ENCODE results near the gene B3GNT9.

The B3GNT9 gene, protein sequence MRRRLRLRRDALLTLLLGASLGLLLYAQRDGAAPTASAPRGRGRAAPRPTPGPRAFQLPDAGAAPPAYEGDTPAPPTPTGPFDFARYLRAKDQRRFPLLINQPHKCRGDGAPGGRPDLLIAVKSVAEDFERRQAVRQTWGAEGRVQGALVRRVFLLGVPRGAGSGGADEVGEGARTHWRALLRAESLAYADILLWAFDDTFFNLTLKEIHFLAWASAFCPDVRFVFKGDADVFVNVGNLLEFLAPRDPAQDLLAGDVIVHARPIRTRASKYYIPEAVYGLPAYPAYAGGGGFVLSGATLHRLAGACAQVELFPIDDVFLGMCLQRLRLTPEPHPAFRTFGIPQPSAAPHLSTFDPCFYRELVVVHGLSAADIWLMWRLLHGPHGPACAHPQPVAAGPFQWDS

DNA sequence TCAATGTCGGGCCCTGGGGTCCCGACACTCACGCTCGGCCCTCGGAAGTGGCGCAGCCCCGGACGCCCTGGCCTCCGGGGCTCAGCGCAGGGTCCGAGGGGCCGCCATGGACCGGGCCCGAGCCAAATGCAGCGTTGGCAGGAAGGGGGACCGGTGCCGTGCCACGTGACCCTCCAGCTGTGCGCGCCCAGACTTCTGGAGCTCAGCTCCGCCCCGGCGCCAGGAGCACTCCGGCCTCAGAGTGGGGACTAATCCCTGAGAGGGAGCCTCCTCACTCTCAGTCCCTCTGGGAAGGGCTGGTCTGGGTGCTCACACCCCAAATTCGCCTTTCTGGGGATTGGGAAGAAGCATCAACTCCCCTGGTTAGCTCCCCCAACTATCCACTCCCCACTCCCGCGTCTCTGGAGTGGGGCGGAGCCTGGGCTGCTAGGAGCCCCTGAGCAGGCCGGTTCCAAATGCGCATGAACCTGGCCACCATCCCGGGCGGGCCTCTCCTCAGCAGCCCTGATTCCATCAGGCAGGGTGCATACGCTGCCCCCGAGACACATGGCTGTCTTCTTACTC is at the start of gene B3GNT9:
Gene B3GNT9, minus strand, starts transcription at position 166 of the 564 bp plus-strand sequence. CDS start 513 bp downstream, outside the sequence.
- no peak for DNase-seq

DNA sequence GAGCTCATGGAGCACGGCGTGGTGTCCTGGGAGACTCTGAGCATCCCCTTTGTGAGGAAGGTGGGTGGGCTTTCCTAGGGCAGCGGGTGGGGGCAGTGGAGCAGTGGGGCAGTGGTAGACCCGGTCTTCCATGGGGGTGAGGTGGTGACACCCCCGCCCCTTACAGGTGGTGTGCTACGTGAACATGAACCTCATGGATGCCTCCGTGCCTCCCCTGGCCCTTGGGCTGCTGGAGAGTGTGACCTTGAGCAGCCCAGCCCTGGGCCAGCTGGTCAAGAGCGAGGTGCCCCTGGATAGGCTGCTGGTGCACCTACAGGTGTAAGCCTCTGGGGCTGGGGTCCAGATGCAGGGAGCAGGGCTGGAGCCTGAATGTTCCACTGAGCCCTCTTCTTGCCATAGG is 49.7 kb upstream of the B3GNT9 start:
- no peak for DNase-seq

DNA sequence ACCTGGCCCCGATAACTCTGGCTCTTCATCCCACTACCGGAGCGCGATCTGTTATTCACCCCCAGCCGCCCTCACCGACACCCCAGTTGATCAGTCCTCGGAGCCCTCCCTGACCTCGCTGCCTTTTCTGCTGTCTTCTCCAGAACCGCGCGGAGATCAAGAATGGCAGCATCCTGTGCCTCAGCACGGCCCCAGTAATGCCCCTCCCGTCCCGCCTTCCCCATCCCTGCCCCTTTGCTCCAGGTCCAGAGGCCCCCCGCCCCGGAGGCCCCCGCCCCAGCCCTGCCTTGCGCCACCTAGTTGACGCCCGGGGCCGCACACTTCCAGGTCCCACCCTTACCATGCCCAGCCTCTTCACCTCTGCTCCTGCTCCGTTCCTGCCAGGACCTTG is 49.0 kb upstream of the B3GNT9 start:
- no peak for DNase-seq

DNA sequence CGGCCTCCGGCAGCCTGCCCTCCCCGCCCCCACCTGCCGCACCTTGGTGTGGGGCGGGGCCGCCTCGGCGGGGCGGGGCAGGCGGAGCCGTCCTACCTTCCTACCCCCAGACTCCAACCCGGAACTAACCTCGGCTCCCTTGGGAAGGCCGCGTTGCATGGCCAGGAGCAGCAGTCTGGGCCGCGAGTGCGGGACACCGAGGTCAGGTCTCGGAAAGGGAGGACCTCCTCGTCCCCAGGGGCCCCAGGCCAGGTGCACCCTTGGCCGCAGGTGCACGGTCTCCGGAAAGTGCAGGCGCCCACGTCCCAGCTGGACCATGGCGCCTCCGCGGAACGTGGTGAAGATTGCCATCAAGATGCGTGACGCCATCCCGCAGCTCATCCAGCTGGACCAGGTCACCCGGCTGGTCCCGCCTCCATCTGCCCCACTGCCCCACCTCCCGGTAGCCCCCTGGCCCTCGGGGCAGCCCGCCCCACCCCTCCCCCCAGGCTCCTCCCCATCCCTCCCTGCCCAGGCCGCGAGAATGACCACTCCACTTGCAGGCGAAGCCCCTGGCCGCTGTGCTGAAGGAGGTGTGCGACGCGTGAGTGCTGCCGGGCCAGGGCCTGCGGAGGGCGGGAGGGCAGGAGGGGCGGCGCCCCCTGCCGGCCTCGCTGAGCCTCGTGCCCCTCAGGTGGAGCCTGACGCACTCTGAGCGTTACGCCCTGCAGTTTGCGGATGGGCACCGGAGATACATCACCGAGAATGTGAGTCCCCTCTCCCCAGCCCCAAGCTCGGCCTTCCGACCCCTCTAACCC is 48.4 kb upstream of the B3GNT9 start, which contains the start of gene ELMO3:
Gene ELMO3, plus strand, starts transcription at position 121 of the 797 bp plus-strand sequence. Its CDS starts 196 bp downstream, at position 317.
- peak in 1 of 2 experiments; percentile 39 for DNase-seq

DNA sequence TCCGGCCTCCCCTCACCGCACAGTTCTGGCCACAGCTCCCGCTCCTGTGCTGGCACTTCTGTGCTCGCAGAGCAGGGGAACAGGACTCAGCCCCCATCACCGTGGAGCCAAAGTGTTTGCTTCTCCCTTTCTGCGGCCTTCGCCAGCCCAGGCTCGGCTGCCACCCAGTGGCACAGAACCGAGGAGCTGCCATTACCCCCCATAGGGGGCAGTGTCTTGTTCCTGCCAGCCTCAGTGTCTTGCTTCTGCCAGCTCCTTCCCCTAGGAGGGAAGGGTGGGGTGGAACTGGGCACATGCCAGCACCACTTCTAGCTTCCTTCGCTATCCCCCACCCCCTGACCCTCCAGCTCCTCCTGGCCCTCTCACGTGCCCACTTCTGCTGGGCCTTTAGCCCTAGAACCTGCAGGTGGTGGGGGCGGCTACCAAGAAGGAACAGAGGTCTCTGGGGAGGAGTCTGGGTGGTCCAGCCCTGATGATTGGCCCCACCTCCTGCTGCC is 47.5 kb upstream of the B3GNT9 start:
- no peak for DNase-seq

DNA sequence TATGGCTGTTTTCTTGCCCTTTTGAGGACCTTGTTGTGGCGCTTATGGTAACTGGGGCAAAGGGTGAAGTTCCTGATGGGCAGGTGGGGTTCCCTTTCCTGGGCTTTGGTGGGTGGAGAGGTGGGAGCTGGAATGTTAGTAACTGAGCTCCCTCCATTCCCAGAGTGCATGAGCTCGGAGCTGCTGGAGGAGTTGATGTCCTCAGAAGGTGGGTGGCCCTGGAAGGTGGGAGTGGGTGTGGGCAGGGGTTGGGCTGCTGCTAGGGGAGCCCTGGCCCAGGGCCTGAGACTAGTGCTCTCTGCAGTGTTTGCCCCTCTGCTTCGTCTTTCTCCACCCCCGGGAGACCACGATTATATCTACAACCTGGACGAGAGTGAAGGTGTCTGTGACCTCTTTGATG is 46.9 kb upstream of the B3GNT9 start:
- no peak for DNase-seq

DNA sequence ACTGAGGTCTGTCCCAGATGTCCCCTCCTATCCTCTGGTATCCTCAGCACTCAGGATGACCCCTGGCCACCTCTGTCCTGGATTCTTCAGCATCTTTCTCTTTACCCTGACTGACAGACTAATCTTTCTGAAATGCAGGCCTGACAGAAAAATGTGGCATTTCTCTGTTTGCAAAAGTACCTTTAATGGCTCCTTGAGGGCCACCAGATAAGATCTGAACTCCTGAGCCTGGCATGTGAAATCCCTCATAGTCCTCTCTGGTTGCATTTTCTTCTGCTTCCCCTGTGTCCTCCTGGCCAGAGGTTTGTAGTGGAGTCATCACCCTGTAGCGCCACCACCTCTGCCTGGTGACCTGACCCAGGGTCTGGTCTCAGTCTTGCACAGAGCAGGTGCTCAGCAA is 46.1 kb upstream of the B3GNT9 start:
- DNase-seq = no peak

DNA sequence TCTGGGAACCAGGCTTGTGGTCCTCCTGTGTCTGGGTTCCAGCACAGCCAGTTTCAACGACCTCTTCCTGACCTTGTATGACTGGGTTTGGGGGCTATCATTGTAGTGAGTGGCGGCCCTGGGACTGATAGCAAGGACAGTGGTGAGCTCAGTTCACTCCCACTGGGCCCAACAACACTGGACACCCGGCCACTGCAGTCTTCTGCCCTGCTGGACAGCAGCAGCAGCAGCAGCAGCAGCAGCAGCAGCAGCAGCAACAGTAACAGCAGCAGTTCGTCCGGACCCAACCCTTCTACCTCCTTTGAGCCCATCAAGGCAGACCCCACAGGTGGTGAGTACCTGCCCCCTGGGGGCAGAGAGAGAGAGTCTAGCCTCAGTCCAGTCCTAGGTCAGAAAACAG is 44.9 kb upstream of the B3GNT9 start:
- DNase-seq = no peak

DNA sequence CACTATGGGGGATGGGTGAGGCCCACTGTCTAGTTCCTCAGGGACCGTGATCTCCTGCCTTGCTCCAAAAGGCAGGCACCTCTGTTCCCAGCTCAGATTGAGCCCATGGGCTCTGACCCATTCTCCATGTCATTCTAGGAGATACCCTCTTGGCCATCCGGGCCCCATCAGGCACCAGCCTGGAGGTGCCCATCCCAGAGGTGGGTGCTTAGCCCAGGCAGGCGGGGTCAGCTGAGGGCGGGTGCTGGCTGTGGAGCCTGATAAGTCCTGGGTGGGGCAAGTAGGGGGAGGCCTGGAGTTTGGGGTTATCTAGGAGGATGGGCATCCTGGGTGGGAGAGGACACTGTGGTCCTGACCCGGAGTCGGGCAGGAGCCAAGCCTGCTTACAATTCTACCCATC is 43.5 kb upstream of the B3GNT9 start:
- no peak for DNase-seq

DNA sequence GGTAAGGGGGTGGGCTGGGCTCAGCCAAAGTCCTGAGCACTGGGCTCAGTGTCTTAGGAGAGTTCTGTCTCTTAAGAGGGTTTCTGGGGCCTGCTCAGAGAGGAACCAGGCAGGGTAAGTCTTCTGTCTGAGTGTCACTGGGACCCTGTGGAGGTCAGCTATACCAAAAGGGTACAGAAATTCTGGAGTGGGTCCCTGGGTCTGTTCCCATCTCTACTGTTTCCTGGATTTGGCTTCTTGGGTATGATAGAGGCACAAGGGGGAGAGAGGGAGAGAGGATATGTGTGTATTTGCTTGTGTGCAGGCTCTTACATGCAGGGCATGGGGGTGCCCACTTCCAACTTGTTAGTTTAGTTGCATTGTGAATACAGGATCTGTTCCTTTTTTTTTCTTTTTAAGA is 42.7 kb upstream of the B3GNT9 start:
- DNase-seq = no peak

DNA sequence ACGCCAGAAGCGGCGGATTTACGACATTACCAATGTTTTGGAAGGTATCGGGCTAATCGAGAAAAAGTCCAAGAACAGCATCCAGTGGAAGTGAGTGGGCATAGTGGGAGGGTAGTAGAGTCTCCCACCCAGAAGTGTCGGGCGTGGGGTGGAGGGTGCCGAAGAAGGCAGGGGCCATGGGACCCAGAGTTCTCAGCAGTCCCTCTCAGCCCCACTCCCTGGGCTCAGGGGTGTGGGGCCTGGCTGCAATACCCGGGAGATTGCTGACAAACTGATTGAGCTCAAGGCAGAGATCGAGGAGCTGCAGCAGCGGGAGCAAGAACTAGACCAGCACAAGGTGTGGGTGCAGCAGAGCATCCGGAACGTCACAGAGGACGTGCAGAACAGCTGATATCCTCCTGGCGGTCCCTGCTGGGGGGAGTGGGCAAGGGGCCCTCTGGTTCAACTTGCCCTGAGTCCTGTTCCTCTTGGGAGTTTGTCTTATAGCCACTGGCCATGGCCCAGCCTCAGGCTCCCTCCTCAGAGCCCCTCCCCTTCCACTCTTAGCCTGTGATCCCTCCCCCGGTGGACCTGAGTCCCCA is 42.1 kb upstream of the B3GNT9 start:
- DNase-seq = no peak

DNA sequence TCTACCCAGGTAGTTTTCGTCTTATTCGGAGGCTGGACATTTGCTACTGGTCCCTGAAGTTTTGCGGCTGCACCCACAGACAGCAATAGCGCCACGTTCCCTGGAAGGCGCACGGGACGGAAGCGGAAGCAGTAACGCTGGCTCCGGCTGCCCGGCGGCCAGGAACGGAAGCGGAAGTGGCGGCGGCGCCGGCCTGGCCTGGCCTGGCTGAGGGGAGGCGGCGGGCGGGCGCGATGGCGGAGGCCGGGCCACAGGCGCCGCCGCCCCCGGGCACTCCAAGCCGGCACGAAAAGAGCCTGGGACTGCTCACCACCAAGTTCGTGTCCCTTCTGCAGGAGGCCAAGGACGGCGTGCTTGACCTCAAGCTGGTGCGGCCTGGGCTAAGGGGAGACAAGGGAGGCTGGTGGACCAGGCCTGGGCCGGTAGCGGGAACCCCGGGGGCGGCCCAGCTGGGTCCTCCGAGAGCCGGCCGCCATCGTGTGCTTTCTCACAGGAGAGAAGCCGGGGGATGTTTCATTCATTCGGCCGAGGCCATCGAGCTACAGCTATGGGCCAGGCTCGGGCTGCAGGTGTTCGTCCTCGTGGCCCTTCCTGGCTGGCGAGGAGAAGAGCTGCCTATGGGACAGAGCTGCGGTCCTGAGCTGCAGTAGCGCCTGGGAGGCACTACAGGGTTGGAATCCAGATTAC is 41.3 kb upstream of the B3GNT9 start, which contains the start of gene E2F4:
Gene E2F4, plus strand, starts transcription at position 161 of the 687 bp plus-strand sequence. Its CDS starts 73 bp downstream, at position 234.
- peak; percentile 71 to 72 for DNase-seq

DNA sequence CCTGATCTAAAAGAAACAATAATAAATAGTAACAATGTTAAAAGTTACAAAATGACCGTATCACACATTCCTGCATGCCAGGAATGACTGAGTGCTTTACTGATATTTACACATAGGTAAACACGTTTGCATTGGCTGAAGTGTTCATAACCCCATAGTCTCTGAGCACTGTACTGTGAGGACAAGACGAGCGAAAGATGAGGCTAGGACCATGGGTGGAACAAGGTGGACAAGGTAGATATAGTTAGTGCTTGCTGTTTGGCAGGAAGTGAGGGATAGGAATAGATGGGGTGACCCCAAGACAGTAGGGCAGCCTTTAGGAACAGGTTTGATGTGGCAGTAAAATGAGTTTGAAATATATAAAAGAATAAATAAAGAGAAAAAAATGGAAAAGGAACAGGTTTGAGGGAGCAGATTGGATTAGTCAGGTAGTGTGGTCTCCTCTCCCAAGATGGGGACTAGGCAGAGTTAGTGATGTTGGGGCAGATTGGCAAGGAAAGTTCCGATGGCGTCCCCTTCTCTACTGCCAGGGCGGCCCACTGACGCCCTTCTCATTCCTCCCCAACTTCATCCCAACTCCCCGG is 40.7 kb upstream of the B3GNT9 start:
- no peak for DNase-seq

DNA sequence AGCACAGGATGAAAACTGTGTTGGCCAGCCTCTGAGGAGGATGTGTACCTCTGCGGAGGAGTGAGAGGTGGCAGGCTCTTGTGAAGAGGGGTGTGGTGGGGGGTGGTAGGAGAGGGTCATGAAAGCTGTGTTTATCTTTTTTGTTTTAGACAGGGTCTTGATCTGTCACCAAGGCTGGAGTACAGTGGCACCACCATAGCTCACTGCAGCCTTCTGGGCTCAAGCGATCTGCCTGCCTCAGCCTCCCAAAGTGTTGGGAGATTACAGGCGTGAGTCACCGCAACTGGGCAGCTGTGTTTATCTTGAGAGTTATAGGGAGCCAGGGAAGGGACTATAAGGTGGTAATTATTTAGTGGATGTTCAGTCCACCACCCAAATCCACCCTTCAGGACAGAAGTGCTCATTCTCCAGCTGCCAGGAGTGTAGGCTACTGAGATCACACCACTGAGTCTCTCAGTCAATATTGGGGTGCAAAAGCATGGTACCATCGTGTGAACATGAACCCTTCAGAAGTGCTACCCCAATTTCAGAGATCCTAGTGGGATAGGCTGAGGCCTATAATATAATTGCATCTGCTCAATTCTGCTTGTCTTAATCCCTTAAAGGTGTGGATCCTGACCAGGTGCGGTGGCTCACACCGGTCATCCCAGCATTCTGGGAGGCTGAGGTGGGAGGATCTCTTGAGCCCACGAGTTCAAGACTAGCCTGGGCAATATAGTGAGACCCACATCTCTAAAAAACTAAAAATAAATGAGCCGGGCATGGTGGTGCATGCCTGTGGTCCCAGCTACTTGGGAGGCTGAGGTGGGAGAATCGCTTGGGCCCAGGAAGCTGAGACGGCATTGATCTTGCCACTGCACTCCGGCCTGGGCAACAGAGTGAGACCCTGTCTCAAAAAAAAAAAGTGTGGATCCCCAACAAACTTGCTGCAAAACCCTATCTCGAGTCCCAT is 39.9 kb upstream of the B3GNT9 start:
- DNase-seq = no peak

DNA sequence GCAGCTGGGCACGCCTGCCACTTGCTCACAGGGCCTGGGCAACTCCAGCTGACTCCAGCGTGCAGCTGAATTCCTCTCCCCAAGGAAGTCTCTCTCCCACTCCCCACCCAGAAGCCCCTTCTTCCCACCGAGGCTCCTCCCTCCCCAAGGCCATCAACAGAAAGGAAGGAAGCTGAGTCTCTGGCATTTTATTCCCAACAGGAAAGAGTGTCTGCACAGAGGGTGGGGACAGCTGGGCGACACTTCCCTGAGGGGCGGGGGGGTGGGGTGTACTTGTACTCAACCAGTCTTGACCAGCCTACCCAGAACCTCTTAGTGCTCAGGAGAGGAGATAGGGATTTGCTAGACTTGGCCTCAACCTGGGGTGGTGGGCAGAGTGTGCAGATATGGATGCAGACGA is 39.2 kb upstream of the B3GNT9 start, which contains the start of gene EXOC3L1:
Gene EXOC3L1, minus strand, starts transcription at position 96 of the 400 bp plus-strand sequence. CDS start 460 bp downstream, outside the sequence.
- no peak for DNase-seq

DNA sequence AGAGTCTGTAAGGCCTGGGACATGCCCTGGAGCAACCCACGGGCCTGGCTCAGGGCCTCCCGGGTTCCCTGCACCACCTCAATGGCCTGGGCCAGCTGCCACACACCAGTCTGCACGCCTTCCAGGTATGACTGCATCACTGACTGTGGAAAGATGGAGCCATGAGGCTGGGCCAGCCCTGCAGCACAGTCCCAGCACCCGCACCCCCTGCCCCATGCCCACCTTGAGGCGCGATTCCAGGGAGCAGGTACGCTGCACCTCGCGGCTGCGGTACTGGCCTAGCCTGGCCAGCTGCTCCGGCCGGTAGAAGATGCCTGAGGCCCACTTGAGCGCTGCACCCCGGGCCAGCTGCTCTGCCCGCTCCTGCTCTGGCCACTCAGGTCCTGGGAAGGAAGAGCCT is 38.0 kb upstream of the B3GNT9 start:
- DNase-seq = no peak

DNA sequence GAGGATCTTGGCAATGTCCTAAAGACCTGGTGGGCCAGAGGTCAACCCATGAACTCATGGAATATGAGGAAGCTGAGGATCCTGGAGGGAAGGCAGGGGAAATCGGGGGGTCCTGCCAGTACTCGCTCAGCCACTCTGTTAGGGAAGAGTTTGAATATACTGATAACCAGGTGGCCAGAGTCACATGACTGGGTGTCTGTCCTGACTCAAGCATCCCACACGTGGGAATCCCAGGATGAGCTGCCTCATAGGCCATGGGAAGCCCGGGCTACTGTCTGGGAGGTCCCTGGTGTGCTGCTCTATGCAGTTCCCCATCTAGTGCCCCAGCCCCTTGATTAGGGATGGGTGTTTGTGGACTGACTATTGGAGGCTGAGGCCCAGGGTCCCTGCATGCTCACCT is 37.5 kb upstream of the B3GNT9 start:
- DNase-seq = no peak

DNA sequence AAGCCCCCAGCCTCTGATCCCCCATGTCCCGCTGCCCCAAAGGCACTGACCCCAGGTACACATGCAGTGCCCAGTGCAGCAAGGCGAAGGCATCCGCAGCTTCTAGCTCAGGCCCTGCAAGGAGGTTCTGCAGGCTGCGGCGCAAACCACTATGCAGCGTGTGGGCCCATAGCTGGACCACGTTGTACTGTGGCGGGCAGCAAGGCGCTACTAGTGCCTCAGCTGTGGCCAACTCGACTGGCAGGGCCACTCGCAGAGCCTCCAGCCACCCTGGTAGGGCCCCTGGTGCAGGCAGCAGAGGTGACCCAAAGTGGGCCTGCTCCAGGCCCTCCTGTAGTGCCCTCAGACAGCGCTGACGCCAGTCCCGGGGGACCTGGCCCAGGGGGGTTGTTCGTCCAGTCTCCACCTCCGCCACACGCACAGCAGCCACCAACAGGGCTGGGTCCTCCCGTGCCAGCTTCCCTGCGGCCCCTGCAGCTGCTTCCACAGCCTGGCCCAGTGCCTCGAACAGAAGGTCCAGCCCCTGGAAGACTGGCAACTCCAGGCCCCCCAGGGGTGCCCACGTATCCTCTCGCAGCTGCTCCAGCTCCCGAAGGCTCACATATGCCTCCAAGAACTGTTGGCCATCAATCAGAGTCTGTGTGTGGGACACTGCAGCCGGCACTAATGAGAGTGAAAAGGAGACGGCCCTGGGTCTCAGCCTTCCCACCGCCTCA is 36.5 kb upstream of the B3GNT9 start:
- DNase-seq = no peak

DNA sequence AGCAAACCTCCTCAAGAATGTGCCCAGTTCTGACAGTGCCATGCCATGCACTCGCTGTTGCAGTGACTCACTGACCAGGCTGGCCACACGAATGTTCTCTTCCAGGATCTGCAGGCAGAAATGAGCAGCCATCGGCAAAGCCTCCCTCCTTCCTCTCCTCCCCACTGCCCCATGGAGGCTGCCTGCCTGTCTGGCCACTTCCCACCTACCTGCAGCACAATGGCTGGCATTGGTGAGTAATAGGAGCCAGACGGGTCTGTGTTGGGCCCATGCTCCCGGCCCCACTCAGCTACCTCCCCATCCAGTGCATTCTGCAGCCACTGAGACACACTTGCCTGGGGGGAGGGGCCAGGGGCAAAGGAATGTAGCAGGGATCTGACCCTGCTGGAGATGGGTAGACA is 35.8 kb upstream of the B3GNT9 start:
- no peak for DNase-seq

DNA sequence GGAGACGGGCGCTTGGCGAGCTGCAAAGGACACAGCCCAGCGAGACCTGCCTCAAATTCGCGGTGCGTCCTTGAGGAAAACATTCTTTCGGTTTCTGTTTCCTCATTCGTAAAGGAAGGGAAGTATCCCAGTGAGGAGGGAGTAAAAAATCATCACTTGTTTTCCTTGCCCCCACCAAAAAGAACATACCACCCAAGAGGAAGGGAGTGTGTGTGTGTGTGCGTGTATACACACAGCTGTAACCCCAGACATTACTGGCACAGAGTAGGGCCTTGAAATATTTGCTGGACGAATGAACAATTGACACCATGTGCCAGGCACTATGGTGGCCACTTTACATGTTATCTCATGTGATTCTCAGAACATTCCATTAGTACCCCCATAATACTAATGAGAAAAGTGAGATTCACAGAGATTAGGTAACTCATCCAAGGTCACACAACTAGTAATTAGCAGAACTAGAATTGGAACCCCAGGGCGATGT is 34.9 kb upstream of the B3GNT9 start:
- DNase-seq = no peak
